ENCODE data around the gene OTULIN.

GRCh38 chr5:14671414-14671813 lies 6.9 kb downstream of the OTULIN start:
- TF ChIP-seq CTCF (IDR thresholded peaks at IDR 0.05; ENCODE audit: low read depth, low read length) (no peak), EZH2phosphoT487 (IDR thresholded peaks at IDR 0.05; ENCODE audit: low read depth) (no peak)

All from OCI-LY3 (cell line).